Left lobe of liver (tissue), 2 donors: Measurements from ENCODE around the gene PNPLA3. TPM values are rescaled to one million over a fixed set of nuclear protein-coding genes. Genes with fewer than 3 reads are reported as not detected.

ENCODE experiments used
- ATAC-seq: fragments of 200-7000 bp; cut with Tn5 transposase; one replicate; pipeline ENCODE4 v1.9.1; 2020; ENCODE audit warnings: mild to moderate bottlenecking, moderate library complexity
- DNase-seq: peaks from one replicate; pipeline ENCODE4 v3.0.0-alpha.2; 2020; ENCODE audit warnings: low spot score
- total RNA-seq: library from RNA; stranded (reverse); gene quantifications from one replicate; pipeline ENCODE4 v1.2.1, GENCODE V29; 2021
- donor health status: DM: no; HTN: no; CAD: no; lungs with moderate emphysema.
- donor health status: DM: no; HTN: yes; CAD: no.

PNPLA3 gene
- 72.1 TPM for total RNA-seq

DNA sequence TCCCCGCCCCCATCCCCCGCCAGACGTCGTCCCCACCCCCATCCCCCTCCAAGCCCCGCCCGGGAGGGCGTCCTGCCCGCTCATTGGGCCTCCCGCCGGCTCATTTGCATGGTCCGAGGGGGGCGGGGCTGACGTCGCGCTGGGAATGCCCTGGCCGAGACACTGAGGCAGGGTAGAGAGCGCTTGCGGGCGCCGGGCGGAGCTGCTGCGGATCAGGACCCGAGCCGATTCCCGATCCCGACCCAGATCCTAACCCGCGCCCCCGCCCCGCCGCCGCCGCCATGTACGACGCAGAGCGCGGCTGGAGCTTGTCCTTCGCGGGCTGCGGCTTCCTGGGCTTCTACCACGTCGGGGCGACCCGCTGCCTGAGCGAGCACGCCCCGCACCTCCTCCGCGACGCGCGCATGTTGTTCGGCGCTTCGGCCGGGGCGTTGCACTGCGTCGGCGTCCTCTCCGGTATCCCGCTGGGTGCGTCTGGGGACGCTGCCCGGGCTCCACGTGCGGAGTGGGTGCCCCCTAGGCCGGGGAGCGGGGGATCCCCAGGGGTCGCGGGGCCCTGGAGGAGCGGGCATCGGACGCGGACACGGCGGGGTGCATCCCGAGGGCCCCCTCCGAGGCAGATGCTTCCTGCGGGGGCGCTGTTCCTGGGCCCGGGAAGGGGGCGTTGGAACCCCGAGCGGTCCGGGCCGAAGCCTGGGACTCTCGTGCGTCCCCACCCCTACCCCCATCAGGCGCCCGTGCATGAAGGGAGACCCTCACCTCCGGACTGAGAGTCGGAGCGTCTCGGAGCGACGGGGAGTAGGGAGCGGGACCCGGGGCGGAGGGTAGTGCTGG, at the start of gene PNPLA3:
PNPLA3 (plus strand) TSS at position 175 of the 834 bp plus-strand sequence; CDS start at position 282, 107 bp downstream.
- peak; percentile 98 for DNase-seq
- ATAC-seq = peak; percentile 66

- ATAC-seq = no peak
- no peak for DNase-seq
Measured at GRCh38 chr22:43876866-43877509, 46.6 kb upstream of the PNPLA3 start.

DNA sequence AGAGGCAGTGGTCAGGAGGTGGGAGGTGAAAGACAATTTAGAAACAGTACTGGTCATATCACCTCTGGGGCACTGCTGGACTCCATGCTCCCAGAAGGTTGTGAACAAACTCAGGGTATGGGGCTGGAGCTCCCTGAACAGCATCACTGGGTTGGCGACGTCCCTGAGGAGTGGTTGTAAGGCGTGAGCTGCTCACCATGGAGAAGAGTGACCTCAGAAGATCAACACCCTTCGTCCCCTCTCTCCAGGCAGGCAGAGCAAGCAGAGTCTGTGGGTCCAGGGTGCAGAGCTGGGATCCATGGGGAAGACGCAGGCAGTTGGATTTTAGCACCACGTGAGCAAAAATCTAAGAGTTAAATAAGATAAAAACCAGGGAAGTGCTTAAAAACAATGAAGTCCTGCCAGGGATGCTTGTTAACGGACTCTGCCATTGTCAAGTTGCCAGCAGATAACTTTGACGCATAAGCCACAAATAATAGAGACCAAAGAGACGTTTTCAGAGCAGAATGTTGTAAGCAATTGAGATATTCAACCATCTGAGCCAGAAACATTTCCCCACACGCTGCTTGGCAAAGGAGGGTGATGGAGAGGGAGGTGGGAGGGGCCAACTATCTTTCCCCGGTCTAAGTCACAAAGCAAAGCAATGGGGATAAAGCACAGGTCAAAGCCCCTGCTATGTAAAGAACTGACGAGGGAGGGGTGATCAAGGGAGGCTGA, 45.4 kb upstream of the PNPLA3 start:
- ATAC-seq = no peak
- DNase-seq = no peak

GRCh38 chr22:43878831-43879550, 44.6 kb upstream of the PNPLA3 start:
- no peak for ATAC-seq
- no peak for DNase-seq

DNA sequence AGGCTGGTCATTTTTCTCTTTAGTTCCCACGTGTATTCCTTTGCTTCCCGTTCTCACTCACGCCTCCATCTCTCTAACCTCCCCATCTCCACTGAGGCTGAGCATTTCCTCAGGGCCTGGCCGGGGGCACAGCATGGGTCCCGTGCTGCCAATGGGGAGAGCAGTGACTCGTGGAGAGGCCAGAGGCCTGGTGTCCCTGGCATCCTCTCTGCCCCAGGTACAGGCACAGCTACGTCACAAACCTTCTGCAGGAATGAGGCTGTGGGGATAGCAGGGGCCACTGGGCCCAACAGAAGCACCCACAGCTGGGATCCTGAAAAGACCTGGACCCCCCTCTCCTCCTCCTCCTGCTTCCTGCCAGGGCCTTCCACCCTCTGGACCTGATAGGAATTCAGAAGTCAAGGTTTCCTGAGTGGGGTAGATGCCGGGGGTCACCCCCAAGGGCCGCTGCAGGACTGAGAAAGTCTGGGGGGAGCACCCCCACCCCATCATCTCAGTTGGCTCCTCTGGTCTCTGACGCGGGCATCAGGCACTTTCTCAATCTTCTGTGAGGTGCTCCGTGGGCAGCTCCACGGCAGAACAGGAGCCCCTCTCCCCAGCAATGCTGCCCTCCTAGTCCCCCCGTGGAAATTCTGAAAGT, 43.6 kb upstream of the PNPLA3 start:
- no peak for ATAC-seq
- DNase-seq = no peak

DNA sequence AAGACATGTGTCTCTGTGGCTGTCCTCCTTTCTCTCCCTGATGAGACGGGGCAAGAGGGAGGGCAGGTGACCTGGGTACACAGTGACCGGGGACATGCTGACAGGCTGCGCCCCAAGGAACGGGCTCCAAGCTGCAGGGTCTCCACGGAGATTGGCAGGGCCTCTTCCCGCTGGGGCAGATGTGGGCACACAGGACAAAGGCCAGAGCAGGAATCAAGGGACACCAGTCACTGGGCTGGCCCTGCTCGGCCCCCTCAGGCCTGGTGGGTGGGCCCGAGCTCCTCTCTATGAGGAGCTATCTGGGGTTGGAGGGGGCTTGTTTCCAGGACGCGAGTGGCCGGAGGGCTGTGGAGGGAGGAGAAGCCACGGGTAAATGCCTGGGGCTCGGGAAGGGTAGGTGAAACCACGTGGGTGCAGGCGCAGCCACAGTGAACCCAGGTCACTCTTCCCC, 43.0 kb upstream of the PNPLA3 start:
- DNase-seq (no peak), ATAC-seq (no peak)

- ATAC-seq (peak; percentile 58), DNase-seq (no peak)
Measured at GRCh38 chr22:43881091-43882061, 42.2 kb upstream of the PNPLA3 start.

DNA sequence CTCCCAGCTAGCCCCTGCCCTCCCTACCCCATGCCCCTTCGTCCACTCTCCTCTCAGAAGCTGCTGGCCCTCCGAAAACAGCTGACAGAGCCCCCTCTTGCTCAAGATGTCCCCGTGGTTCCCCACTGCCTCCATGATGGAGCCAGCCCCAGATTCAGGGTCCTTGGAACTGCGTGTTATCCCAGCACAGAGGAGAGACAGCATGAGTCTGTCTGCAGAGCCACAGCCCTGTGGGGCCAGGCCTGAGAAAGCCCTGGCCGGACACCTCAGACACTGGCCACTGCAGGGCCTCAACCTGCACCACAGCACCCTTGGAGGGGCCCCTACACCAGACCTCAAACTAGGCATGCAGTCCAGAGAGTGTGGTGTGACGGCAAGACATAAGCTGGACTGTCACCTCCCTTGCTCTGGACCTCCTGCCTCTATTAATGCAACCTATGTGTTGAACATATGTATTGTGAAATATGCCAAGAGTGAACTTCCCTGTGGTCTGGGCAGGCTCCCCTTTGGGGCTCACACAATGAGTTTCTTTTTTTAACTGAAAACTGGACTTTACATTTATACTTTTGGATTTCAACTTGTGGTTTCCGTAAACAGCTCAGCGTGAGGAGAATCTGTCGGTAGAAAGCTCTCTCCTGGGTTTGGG, 41.4 kb upstream of the PNPLA3 start:
- no peak for DNase-seq

GRCh38 chr22:43883012-43883661, 40.5 kb upstream of the PNPLA3 start:
- peak; percentile 67 for DNase-seq
- peak; percentile 83 for ATAC-seq

More for the DNA sequence above, 41.4 kb upstream of the PNPLA3 start:
- ATAC-seq = no peak

- ATAC-seq (no peak), DNase-seq (no peak)
Measured at GRCh38 chr22:43883719-43884415, 39.7 kb upstream of the PNPLA3 start.

GRCh38 chr22:43884600-43885318, 38.8 kb upstream of the PNPLA3 start:
- DNase-seq = peak; percentile 67
- peak; percentile 78 for ATAC-seq

GRCh38 chr22:43885319-43885671, 38.3 kb upstream of the PNPLA3 start:
- no peak for ATAC-seq
- no peak for DNase-seq

- ATAC-seq = no peak
- no peak for DNase-seq
Measured at GRCh38 chr22:43885786-43886185, 37.8 kb upstream of the PNPLA3 start.

DNA sequence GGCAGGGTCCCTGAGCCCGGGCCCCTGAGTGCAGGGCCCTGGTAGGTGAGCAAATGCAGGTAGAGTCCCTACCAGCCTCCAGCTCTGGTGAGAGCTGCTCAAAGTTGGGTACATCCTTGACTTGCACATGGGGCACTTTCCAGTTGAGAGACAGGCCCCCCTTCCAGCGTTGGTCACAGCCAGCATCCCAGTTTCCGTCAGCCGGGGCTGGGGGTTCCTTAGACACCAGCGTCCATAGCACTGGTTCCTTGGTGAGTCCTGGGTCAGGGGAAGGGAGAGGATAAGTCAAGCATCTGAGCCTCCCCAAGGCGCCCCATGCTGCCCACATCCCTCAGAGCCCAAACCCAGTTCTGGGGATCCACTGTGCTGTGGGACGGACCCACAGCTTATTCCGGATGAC, 37.4 kb upstream of the PNPLA3 start:
- no peak for DNase-seq

DNA sequence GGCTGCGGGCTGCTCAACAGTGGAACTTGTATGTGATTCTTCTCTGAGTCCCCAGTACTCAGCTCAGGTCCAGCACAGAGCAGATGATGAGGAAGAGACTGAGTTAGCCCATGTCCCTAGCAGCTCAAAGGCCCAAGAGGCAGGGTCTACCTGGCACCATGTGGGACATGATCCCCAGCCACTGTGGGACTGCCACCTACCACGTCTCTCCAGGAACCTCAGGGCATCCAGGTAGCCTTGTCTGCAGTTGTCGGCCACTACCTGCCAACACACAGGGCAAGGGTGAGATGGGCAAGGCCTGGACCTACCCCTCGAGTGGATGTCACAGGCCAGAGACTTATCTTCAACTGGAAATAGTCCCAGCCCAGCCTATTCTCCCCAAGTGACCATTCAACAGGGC, 36.2 kb upstream of the PNPLA3 start:
- DNase-seq (no peak), ATAC-seq (no peak)

More for the DNA sequence above, 37.4 kb upstream of the PNPLA3 start:
- ATAC-seq = no peak

GRCh38 chr22:43888740-43889139, 34.9 kb upstream of the PNPLA3 start:
- DNase-seq (no peak), ATAC-seq (no peak)
